ENCODE data around the gene ZMYND8.

GRCh38 chr20:47281376-47281775, 75.1 kb downstream of the ZMYND8 start:
- TF ChIP-seq POLR2A (IDR thresholded peaks at IDR 0.05; ENCODE audit: low read depth, low read length) (no peak), PAX5 (IDR thresholded peaks at IDR 0.05; ENCODE audit: insufficient read depth, low read length, severe bottlenecking) (no peak), TAF1 (IDR thresholded peaks at IDR 0.05; ENCODE audit: low read depth, low read length) (no peak), POLR2AphosphoS5 (IDR thresholded peaks at IDR 0.05; ENCODE audit: low read depth, low read length) (no peak)
